Neutrophil (primary cell): Measurements from ENCODE around the gene ALDH16A1.
"Not testable (repeated sequence)": the region's sequence is repeated elsewhere in the genome, so short reads cannot be mapped to it uniquely, and the experiment has no call there.

ENCODE experiments used
- H3K27ac ChIP-seq: fragments of 200-600 bp; sonication (generic); 2 replicates; pipeline ENCODE4 v1.5.1; 2016; ENCODE audit warnings: mild to moderate bottlenecking, moderate library complexity
- H3K27me3 ChIP-seq: fragments of 200-600 bp; sonication (generic); 2 replicates; pipeline ENCODE4 v1.6.0; 2016; ENCODE audit warnings: mild to moderate bottlenecking
- H3K36me3 ChIP-seq: fragments of 200-600 bp; sonication (generic); 2 replicates; pipeline ENCODE4 v1.5.1; 2017
- H3K4me1 ChIP-seq, 2 experiments: fragments of 200-600 bp in 1 of 2; sonication (generic) in 1 of 2; 1 replicate in 1 of 2; 2 replicates in 1 of 2; pipeline versions ENCODE4 v1.5.1 to v1.6.1; 2013 to 2016; ENCODE audit warnings: low read depth in 1 of 2, low read length in 1 of 2, mild to moderate bottlenecking in 1 of 2, moderate library complexity in 1 of 2; ENCODE audit not compliant: control insufficient read depth in 1 of 2, insufficient read depth in 1 of 2
- H3K4me3 ChIP-seq, 2 experiments: fragments of 200-600 bp in 1 of 2; sonication (generic) in 1 of 2; 1 replicate in 1 of 2; 2 replicates in 1 of 2; pipeline ENCODE4 v1.5.1; 2013 to 2016; ENCODE audit warnings: low read depth in 1 of 2, low read length in 1 of 2, mild to moderate bottlenecking in 1 of 2, moderate library complexity in 1 of 2
- H3K9me3 ChIP-seq: fragments of 200-600 bp; sonication (generic); 2 replicates; pipeline ENCODE4 v1.5.1; 2016
- TF ChIP-seq, protein P1 (sequence below): fragments of 200-600 bp; sonication (generic); IDR thresholded peaks from 2 replicates; pipeline ENCODE4 v1.5.1; 2016; ENCODE audit warnings: antibody characterized with exemption

The ALDH16A1 gene

DNA sequence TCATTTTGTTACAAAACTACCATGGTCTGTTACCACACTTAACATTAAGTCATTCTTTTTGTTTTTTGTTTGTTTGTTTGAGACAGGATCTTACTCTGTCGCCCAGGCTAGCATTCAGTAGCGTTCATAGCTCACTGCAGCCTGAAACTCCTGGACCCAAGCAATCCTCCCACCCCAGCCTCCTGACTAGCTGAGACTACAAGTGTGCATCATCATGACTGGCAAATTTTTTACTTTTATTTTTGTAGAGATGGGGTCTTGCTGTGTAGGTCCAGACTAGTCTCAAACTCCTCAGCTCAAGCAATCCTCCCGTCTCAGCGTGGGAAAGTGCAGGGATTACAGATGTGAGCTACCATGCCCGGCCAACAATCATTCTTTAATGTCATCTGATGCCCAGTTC lies 3.3 kb downstream of the ALDH16A1 start:
- Histone ChIP-seq H3K27me3 (no peaks in the 10 kb centered on the region), H3K9me3 (no peaks in the 10 kb centered on the region), H3K4me1 (peaks cover 23 to 25% of the 10 kb centered on the region in 2 experiments), H3K4me3 (no peak overlapping the region), H3K36me3 (peaks cover 7% of the 10 kb centered on the region), H3K27ac (no peak overlapping the region)
- TF ChIP-seq, protein P1, sequence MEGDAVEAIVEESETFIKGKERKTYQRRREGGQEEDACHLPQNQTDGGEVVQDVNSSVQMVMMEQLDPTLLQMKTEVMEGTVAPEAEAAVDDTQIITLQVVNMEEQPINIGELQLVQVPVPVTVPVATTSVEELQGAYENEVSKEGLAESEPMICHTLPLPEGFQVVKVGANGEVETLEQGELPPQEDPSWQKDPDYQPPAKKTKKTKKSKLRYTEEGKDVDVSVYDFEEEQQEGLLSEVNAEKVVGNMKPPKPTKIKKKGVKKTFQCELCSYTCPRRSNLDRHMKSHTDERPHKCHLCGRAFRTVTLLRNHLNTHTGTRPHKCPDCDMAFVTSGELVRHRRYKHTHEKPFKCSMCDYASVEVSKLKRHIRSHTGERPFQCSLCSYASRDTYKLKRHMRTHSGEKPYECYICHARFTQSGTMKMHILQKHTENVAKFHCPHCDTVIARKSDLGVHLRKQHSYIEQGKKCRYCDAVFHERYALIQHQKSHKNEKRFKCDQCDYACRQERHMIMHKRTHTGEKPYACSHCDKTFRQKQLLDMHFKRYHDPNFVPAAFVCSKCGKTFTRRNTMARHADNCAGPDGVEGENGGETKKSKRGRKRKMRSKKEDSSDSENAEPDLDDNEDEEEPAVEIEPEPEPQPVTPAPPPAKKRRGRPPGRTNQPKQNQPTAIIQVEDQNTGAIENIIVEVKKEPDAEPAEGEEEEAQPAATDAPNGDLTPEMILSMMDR, result no peak

DNA sequence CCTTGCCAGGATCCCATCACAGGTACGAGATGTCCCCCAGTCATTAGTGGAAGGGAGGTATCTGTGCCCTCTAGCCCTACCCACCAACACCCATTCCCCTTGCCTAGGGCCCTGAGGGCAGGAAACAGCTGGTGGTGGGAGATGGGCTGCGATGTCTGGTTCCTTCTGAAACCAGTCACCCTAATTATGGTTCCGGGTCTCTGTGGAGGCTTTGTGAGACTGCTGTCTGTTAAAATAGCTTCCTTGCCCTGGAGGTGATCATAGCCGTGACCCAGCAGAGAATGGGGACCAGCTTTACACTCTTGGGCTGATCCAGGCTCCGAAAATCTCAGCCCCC lies 5.5 kb downstream of the ALDH16A1 start:
- TF ChIP-seq, protein P1, result no peak
- Histone ChIP-seq H3K9me3 (no peaks in the 10 kb centered on the region), H3K27me3 (no peaks in the 10 kb centered on the region), H3K4me1 (peaks cover 6 to 8% of the 10 kb centered on the region in 2 experiments), H3K36me3 (peaks cover 7% of the 10 kb centered on the region), H3K27ac (no peak overlapping the region), H3K4me3 (no peak overlapping the region)

- H3K36me3 ChIP-seq, result peaks cover 13% of the 10 kb centered on the region
- no peaks in the 10 kb centered on the region for H3K27me3 ChIP-seq
- H3K9me3 ChIP-seq, result no peaks in the 10 kb centered on the region
- H3K4me3 ChIP-seq, result no peak overlapping the region
- H3K4me1 ChIP-seq, result no peaks in the 10 kb centered on the region
- H3K27ac ChIP-seq, result no peak overlapping the region
- TF ChIP-seq, protein P1, result no peak
Observed at GRCh38 chr19:49459388-49459787, 6.4 kb downstream of the ALDH16A1 start.

GRCh38 chr19:49461130-49461529 lies 8.1 kb downstream of the ALDH16A1 start:
- not testable (repeated sequence) for H3K27me3 ChIP-seq, H3K9me3 ChIP-seq

GRCh38 chr19:49461656-49462055 lies 8.6 kb downstream of the ALDH16A1 start:
- H3K4me1 ChIP-seq, result no peaks in the 10 kb centered on the region
- no peaks in the 10 kb centered on the region for H3K9me3 ChIP-seq
- no peaks in the 10 kb centered on the region for H3K27me3 ChIP-seq
- no peak overlapping the region for H3K27ac ChIP-seq
- no peak overlapping the region for H3K4me3 ChIP-seq
- TF ChIP-seq, protein P1, result no peak
- peaks cover 29% of the 10 kb centered on the region for H3K36me3 ChIP-seq

More at GRCh38 chr19:49461130-49461529, 8.1 kb downstream of the ALDH16A1 start:
- H3K36me3 ChIP-seq, result peaks cover 23% of the 10 kb centered on the region
- not testable (repeated sequence) for H3K4me3 ChIP-seq, H3K27ac ChIP-seq, H3K4me1 ChIP-seq

GRCh38 chr19:49462492-49462891 lies 9.5 kb downstream of the ALDH16A1 start:
- Histone ChIP-seq H3K36me3 (peaks cover 32% of the 10 kb centered on the region), H3K4me1 (no peaks in the 10 kb centered on the region), H3K27me3 (no peaks in the 10 kb centered on the region), H3K27ac (no peak overlapping the region), H3K9me3 (no peaks in the 10 kb centered on the region), H3K4me3 (no peak overlapping the region)
- TF ChIP-seq, protein P1, result no peak
